Right renal cortex interstitium (tissue), 3 donors: ENCODE measurements around the gene RPL35A. TPM values are rescaled to one million over a fixed set of nuclear protein-coding genes. Genes with fewer than 3 reads are reported as not detected.

Experiments used
- DNase-seq, 3 donors: peaks; one replicate each; pipeline ENCODE4 v3.0.0-alpha.2; 2013; ENCODE audit warnings: low read depth in 3 of 3, low spot score in 2 of 3
- polyA plus RNA-seq, 3 donors: library from polyadenylated mRNA; unstranded; fragments of 120-200 nt; gene quantifications; one replicate each; pipeline ENCODE4 v1.2.1, GENCODE V29; 2013; ENCODE audit not compliant: insufficient read length in 3 of 3

The RPL35A gene
- polyA plus RNA-seq, 3 donors, result 1,654 to 1,728 (median 1,670) TPM

DNA sequence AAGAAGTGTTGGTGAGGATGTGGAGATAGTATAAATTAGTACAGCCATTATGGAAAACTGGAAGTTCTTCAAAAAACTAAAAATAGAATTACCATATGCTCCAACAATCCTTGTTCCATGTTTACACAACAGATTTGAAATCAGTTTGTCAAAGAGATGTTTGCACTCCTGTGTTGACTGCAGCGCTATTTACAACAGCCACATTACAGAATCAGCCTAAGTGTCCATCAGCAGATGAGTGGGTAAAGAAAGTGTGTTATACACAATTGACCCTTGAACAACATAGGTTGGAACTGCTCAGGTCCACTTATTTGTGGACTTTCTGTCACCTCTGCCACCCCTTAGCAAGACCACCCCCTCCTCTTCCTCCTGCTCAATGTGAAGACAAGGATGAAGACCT, 44.7 kb downstream of the RPL35A start:
- DNase-seq, result no peak

DNA sequence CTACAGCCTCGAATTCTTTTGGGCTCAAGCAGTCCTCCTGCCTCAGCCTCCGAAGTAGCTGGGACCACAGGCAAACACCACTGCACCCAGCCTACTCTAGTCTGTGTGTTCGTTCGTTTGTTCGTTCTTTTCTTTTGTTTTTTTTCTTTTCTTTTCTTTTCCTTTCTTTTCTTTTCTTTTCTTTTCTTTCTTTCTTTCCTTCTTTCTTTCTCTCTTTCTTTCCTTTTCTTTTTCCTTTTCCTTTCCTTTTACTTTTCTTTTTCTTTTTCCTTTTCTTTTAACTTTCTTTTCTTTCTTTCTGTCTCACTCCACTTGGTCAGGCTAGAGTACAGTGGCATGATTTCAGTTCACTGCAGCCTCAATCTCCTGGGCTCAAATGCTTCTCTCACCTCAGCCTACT, 46.9 kb downstream of the RPL35A start:
- no peak for DNase-seq

DNA sequence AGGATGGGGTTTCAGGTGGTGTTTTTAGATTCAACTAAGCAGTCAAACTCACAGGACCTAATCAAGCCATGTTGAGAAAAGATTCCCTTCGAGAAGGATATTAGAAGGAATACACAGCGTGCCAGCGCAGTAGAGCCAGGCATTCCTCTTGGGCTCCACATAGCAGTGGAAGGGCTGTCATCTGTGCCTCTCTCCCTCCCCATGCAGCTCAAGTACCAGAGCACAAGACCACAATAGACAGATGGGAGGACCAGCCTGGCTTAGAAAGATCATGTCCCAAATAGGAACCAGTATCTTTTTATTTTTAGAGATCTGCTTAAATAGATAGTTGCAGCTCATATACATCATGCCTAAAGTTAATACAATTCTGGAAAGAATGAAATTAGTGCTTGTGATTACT, 47.9 kb downstream of the RPL35A start:
- no peak for DNase-seq

Other genes starting within 250 kb of the RPL35A start
- gene RUBCN, start 213.3 kb upstream of the RPL35A start, polyA plus RNA-seq, result 10 to 100 TPM in 1 of 3 donors, 1 to 10 TPM in 2; 9.5 to 10.4 (median 9.6) TPM
- gene FYTTD1, start 200.3 kb upstream of the RPL35A start, polyA plus RNA-seq, result 100 to 1,000 TPM in 2 of 3 donors, 10 to 100 TPM in 1; 99.4 to 111 (median 108) TPM
- 10 to 100 TPM; 34.4 to 39.5 (median 36.0) TPM for gene LRCH3, start 158.9 kb upstream of the RPL35A start, polyA plus RNA-seq
- gene LMLN, start 10.0 kb downstream of the RPL35A start, polyA plus RNA-seq, result 1 to 10 TPM; 8.2 to 8.4 (median 8.2) TPM